DMS53 (cell line): ENCODE results near the gene ZMIZ1.
"Not testable (repeated sequence)": the region's sequence is repeated elsewhere in the genome, so short reads cannot be mapped to it uniquely, and the experiment has no call there.

Experiments
- DNase-seq: peaks from one replicate; lab custom pipeline; 2025; lab: John Stamatoyannopoulos, UW

Gene ZMIZ1

GRCh38 chr10:79324032-79324695, 255.4 kb downstream of the ZMIZ1 start:
- DNase-seq: no peak

DNA sequence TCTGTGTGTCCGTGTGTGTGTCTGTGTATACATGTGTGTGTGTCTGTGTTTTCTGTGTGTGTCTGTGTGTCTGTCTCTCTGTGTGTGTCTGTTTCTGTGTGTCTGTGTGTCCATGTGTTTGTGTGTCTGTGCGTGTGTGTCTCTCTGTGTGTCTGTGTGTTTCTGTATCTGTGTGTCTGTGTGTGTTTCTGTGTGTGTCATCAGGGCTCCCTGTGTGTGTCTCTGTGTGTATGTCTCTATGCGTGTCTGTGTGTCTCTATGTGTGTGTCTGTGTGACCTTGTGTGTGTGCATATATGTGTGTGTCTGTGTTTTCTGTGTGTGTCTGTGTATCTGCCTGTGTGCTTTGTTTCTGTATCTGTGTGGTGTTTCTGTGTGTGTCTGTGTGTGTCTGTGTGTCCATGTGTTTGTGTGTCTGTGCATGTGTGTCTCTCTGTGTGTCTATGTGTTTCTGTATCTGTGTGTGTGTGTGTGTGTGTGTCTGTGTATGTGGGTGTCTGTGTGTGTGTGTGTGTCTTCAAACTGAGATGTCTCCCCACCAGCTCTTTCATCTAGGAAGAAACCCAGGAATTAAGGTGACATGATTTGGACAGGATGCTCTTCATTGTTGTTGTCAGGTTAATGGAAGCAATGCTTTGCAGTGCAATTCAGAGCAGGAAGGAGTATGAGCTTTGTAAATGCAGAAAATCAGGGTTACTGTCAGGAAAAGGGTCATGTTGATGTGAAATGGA, 257.8 kb downstream of the ZMIZ1 start:
- no peak for DNase-seq

DNA sequence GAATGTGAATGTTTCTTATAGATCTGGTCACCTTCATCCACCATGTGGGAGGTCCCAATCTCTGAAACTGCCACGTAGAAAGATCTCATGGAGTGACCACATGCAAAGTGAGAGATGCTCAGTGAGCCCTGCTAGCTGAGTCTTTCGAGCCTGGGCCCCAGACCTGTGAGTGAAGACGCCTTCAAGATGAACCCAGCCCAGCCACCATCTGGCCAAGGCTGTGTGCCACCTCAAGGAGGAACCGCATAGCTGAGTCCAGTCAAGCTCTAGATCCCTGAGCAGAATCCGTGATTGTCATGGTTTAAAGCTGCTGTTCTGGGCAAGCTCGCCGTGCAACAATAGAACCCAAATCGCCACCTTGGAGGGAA, 258.3 kb downstream of the ZMIZ1 start:
- no peak for DNase-seq

GRCh38 chr10:79328147-79328701, 259.5 kb downstream of the ZMIZ1 start:
- DNase-seq: no peak

DNA sequence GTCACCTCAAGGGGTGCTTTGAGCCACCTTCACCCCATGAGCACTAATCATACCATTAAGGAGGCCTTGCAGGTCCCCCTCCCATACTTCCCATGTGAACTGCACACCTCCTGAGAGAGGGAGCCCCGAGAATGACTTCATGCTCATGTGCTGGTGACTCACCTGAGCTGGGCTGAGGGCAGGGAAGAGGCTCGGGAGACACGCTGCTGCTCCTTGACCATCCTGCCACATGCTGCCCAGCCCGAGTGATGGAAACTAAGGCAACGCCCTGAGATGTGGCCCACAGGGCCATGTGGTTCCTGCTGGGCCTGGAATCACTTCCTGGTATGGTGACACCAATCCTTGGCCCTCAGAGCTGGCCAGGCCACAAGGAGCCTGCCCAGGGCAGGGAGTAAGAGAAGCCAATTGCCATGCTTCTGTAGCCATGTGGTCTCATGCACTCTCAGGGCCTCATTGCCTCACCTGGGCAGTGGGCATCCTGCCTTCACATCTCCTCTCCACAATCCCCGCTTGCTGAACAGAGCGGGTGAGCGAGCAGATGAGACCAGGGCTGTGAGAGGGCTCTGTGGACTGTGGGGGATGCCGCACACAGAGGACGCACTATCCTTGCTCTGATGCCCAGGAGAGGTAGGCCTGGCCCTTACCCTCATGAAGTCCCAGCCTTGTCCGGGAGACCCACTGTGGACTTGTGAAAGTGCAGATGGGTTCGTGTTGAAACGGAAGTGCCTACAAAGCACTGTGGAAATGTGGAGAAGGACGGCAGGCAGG, 260.2 kb downstream of the ZMIZ1 start:
- DNase-seq: peak; percentile 42

GRCh38 chr10:79329529-79329928, 260.8 kb downstream of the ZMIZ1 start:
- DNase-seq: peak; percentile 56

GRCh38 chr10:79331226-79331625, 262.5 kb downstream of the ZMIZ1 start:
- DNase-seq: peak; percentile 29

GRCh38 chr10:79331709-79332108, 262.9 kb downstream of the ZMIZ1 start:
- DNase-seq: peak; percentile 69

GRCh38 chr10:79332610-79333315, 264.0 kb downstream of the ZMIZ1 start:
- DNase-seq: not testable (repeated sequence)

GRCh38 chr10:79333513-79333912, 264.7 kb downstream of the ZMIZ1 start:
- DNase-seq: no peak

- no peak for DNase-seq
Measured at GRCh38 chr10:79334573-79334972, 265.8 kb downstream of the ZMIZ1 start.

DNA sequence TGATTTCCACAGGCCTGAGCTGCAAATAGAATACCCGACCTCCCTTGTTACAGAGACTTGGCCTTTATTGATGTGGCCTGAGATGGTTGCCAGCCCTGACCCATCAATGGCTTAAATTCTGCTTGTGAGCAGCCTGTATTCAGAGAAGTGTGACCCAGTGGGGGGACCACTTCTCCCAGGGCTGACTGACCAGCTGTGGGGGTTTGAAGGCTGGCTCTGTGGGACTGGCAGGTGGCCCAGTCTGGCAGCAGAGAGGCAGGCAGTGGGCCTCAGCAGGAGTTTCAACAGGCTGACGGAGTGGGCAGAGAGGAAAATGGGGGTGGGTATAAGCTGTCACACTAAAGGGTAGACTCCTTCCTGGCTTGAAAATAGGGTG, 266.3 kb downstream of the ZMIZ1 start:
- no peak for DNase-seq

DNA sequence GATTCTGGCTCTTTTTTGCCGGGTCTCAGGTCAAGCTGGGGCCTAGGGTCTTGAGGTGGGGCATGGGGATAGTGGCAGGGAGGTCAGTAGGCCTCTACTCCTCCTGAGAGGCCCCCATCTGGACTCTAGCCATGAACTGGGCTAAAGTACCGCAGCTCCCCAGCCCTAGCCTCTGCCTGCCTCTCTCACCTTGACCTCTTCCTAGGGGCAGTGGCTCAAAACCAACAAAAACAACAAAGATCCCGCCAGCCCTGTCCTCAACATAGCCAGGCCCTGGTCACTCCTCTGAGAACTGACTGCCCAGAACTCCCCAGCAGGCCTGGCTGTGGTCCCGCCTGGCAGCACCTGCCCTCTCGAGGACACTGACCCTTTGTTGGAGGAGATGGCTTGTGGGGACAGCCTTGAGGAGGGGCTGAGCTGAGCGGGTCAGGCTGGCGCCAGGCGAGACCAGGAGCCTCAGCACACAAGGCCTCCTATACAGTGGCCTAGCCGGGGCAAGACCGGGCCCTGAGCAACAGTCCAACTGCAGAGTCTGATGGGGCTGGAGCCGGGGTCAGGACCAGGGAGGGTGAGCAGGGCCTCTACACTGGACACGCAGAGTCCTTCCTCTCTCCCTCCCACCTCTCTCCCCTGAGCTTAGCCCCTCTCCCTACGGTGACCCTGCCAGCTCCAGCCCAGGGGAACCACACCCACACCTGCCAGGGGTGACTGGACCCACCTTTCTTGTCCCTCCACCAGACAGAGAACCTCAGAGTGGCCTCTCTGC, 266.9 kb downstream of the ZMIZ1 start:
- DNase-seq: no peak

DNA sequence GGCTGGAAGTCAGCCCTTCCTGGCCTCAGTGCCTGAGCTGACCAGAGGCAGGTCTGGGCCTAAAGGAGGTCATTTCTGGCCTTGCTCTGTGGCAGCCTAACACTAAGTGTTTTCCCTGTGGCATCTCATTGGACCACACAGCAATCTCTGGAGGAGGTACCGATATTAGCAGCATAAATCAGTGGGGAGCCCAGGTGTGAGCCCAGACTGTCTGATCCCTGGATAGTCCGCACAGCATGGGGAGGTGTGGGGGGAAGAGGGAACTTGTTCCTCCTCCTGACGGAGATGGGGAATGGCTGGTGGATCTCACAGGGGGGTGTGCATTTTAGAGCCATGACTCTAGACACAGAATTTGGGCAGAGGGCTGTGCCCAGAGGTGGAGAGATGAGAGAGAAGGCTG, 267.5 kb downstream of the ZMIZ1 start:
- DNase-seq: no peak

GRCh38 chr10:79336739-79337138, 268.0 kb downstream of the ZMIZ1 start:
- no peak for DNase-seq

DNA sequence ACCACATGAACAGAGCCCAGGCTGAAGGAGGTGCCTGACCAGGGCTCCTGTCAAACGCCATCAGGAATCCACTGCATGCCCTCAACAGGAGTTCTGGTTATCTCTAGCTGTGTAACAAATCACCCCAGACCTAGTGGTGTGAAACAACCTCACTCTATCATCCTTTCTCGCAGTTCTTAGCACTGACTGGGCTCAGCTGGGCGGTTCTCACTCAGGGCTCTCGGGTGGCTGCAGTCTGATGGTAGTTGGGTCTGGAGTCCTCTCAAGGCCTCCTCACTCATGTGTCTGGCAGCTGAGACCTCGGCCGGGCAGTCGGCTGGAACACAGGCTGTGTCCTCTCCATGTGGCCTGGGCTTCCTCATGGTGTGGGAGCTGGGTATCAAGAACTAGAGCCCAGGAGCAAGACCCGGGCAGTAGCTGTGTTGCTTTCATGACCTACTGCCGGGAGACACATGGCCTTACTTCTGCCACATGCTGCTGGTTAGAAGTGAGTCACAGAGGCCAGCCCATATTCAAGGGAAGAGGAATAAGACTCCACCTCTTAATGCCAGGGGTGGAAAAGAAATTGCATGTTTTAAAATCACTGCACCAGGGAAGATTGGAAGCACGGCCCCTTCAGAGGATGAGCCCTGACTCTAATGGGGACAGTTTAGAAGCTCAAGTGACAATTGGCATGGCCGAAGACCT, 269.2 kb downstream of the ZMIZ1 start:
- not testable (repeated sequence) for DNase-seq

DNA sequence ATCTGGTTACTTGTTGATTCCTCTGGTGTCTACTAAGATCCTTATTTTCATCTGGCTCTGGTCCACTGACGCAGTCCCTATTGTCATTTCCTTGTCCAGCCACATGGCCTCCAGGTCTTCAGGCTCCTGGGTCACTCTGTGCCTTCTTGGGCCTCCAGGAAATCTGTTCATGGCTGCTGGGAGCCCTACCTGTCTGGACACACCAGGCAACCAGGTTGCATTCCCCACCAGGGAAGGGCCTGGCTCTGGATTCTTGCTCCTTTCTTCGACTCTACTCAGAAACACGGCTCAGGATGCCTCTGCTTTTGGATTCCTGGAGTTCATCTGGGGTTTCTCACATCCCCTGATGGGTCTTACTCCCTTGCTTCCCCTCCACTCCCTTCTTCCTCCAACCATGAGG, 270.5 kb downstream of the ZMIZ1 start:
- DNase-seq: no peak

GRCh38 chr10:79340646-79341244, 272.0 kb downstream of the ZMIZ1 start:
- DNase-seq: no peak

DNA sequence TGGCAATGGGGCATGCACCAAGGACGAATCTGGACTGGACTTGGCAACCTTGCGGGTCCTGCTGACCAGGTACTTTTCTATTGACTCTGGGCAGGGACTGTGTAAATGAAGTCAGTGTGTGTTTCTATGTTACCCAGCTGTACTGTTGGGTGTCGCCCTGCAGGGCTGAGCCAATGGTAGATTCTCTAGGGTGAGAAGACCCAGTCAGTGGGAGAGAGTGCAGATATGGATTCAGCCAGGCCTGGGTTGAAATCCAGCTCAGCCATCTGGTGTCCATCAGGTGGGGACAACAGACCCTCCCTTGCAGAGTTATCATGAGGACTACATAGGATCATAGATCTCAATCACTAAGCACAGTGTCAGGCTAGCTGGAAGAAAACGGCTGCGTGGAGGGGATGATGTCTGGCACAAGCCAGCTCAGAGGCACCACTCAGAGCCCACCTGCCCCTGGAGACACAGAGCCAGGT, 273.6 kb downstream of the ZMIZ1 start:
- no peak for DNase-seq
